ENCODE results near the gene MRTFA. TPM values are rescaled to one million over a fixed set of nuclear protein-coding genes. Genes with fewer than 3 reads are reported as not detected.
"Not testable (repeated sequence)": the region's sequence is repeated elsewhere in the genome, so short reads cannot be mapped to it uniquely, and the experiment has no call there.

Gene MRTFA
- polyA plus RNA-seq, 4 donors, result 19.6 to 32.0 (median 28.0) TPM

DNA sequence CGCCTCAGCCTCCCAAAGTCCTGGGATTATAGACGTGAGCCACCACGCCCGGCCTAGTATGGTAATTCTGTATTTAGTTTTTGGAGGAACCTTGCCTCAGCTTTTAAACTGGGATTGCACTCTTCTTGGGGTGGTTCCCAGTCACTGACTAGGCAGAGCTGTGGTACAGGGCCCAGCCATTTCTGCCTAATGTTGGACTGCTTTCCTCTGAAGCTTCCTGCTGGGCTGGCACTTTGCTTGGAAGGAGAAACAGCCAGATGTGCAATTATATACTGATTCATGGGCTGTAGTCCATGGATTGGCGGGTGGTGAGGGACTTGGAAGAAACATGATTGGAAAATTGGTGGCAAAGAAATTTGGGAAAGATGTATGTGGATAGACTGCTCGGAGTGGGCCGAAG is 25.2 kb upstream of the MRTFA start:
- DNase-seq (ENCODE audit: low read depth in 4 of 4, low spot score in 2 of 4), result no peak

GRCh38 chr22:40660730-40661129 is 24.2 kb upstream of the MRTFA start:
- no peak for DNase-seq (ENCODE audit: low read depth in 4 of 4, low spot score in 2 of 4)

GRCh38 chr22:40659166-40659565 is 22.6 kb upstream of the MRTFA start:
- DNase-seq (ENCODE audit: low read depth in 4 of 4, low spot score in 2 of 4), result no peak

- DNase-seq (ENCODE audit: low read depth in 4 of 4, low spot score in 2 of 4), result not testable (repeated sequence)
These were observed 20.1 kb upstream of the MRTFA start for GRCh38 chr22:40656651-40657050.

GRCh38 chr22:40655941-40656340 is 19.4 kb upstream of the MRTFA start:
- not testable (repeated sequence) for DNase-seq (ENCODE audit: low read depth in 4 of 4, low spot score in 2 of 4)

DNA sequence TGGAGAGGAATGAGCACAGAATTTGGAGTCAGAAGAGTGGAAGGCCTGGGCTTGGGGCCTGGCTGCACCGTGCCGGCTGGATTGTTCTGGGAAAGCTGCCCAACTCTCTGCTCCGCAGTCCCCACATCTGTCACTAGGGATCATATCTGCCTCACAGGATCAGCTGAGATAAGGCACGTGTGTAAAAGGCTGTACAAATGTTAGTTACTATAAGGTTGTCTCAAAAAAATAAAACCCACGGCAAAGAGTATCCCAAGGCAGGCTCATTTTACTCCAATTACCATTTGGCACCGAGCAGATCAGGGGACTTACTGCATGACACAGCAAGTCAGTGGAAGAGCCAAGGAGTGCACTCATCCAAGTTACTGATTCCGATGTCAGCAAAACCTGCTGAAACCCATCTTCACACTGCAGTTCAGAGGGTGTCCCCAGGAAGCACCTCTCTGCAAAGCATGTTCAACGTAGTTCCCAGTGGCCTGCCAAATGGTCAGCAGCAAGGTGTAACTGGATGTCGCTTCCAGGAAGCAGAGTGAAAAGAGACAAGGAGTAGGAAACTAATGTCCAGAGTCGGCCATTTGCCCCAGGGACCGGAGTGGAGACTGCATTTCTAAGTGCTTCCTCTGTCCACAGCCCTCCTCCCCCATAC is 18.1 kb upstream of the MRTFA start:
- DNase-seq (ENCODE audit: low read depth in 4 of 4, low spot score in 2 of 4), result no peak

DNA sequence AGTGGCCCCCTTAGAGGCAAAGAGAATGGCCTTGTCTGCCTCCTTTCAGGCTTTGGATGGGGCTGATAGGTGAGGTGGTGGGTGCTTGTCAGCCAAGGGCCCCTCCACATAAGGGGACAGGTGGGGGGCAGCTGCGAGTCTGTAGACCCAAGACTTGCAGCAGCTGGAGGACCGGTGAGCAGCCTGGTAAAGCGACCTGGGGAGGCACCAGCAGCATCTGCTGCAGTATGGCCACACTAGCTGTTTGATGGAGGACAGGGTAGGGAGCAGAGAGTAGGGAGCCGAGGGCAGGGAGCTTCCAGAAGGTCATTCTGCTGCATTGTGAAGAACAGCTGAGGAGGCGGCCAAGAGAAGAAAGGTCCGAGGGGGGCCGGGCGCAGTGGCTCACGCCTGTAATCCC is 16.8 kb upstream of the MRTFA start:
- DNase-seq (ENCODE audit: low read depth in 4 of 4, low spot score in 2 of 4), result no peak

GRCh38 chr22:40651563-40652501 is 15.3 kb upstream of the MRTFA start:
- DNase-seq (ENCODE audit: low read depth in 4 of 4, low spot score in 2 of 4), result peak in 2 of 4 donors; percentile 44 to 65

DNA sequence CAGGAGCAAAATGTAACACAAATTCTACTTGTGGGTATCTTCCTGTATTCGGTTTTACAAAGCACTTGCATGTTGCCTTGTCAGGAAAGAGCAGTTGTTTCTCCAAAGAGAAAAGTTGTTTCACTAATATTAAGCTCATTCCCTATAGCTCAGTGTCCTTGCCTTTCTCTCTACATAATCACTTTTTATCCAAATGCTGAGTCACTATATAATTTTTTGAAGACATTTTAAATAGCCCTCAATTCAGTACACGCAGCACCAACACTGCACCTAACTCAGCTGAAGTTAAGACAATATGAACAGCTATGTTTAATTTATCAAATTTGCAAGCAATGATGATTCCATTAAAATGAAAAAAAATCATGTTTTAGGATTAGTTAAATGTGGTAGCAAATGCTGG is 14.5 kb upstream of the MRTFA start:
- DNase-seq (ENCODE audit: low read depth in 4 of 4, low spot score in 2 of 4), result no peak

GRCh38 chr22:40648386-40648785 is 11.9 kb upstream of the MRTFA start:
- no peak for DNase-seq (ENCODE audit: low read depth in 4 of 4, low spot score in 2 of 4)

DNA sequence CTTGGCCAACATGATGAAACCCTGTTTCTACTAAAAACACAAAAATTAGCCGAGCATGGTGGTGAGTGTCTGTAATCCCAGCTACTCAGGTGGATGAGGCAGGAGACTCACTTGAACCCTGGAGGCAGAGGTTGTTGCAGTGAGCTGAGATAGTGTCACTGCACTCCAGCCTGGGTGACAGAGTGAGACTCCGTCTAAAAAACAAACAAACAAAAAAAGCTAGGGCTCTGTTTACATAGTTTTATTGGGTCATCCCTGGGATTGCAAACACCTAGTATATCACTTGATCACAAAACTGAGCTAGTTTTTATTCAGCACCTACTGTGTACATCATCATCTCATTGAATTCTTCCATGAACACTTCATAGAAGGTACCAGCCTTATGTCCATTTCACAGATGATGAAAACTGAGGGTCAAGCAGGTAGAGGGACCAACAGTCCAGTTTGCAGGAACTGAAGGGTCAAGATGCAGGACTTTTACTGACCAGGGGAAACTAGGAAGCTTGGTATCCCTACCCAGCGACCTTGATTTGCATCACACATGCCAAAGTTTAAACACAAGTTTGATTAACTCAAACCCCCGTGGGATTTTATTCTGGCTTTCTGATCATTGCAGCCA is 9.2 kb upstream of the MRTFA start:
- no peak for DNase-seq (ENCODE audit: low read depth in 4 of 4, low spot score in 2 of 4)

- no peak for DNase-seq (ENCODE audit: low read depth in 4 of 4, low spot score in 2 of 4)
These were observed 5.8 kb upstream of the MRTFA start for GRCh38 chr22:40642316-40642715.

GRCh38 chr22:40641269-40641668 is 4.8 kb upstream of the MRTFA start:
- DNase-seq (ENCODE audit: low read depth in 4 of 4, low spot score in 2 of 4), result no peak

DNA sequence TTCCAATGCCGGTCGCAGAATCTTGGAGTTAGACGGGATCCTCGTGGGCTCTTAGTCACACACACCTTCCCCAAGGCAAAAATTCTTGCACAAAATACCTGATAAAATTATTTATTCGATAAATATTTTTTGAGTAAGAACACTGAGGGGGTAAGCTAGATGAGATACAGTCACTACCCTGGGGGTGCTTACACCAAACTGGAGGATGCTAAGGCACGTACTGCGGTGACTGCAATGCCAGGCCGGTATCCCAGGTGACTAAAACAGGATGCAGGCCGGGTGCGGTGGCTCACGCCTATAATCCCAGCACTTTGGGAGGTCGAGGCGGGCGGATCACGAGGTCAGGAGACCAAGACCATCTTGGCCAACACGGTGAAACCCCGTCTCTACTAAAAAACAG is 1.7 kb upstream of the MRTFA start:
- DNase-seq (ENCODE audit: low read depth in 4 of 4, low spot score in 2 of 4), result no peak

DNA sequence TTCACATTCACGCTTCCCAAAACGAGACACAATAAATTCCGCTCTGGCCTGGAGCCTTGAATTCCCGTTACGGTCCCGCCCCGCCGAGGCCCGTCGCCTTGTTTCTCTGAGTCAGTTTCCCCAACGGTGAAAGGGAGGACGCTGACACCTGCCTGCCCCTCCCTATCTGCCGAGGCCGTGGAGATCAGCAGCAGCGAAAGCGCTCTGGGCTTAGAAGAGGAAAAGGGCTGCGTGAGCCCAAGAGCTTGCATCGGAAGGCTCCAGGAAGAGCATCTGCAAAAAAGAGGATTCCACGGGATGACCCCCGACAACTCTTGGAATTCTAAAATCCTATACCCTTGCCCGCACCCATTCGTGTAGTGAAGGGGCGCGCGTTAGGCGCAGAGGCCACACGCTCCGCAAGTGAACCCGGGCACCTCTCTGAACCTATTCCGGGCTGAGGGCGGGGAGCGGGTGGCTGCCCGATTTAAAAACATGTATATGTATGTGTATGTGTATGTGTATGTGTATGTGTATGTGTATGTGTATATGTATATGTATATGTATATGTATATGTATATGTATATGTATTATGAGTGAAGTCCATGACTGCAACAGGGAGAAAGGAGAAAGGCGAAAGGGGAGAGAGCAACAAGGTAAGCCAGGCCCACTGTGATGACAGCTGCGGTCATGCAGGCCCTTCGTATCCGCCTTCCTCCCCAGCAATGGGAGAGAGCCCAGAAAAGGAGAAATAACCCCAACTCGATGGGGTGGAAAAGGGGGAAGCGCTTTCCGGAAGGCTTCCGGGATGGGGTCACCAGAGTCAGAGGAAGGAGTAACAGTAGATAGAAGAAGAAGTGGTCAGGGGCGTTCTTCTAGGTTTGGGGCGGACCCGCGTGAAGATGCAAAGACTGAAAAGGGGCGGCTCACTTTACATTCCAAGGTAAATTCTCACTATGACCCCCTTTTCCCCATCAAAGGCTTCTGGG is 948 bp upstream of the MRTFA start:
- peak in 1 of 4 donors; percentile 85 for DNase-seq (ENCODE audit: low read depth in 4 of 4, low spot score in 2 of 4)

DNA sequence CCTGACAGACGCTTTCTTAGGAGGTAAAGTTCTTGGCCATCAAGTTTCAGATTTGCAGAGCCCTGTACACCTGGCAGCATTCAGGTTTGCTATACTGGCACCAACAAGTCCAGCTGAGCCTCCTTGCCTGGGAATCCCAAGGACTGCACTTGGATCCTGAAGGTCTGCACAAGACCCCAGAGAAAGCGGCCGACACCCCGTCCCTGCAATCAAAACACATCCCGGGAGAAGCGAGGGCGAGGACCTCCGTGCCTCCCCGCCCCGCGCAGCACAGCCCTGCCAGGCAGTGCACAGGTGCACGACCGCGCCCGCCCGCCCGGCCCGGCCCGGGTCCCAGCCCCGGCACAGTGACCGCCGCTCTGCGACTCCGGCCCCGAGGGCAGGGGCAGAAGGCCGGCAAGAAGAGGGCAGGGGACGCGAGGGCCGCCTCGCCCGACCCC is 559 bp downstream of the MRTFA start:
- no peak for DNase-seq (ENCODE audit: low read depth in 4 of 4, low spot score in 2 of 4)

GRCh38 chr22:40635043-40635939 is 1.2 kb downstream of the MRTFA start:
- DNase-seq (ENCODE audit: low read depth in 4 of 4, low spot score in 2 of 4), result no peak

DNA sequence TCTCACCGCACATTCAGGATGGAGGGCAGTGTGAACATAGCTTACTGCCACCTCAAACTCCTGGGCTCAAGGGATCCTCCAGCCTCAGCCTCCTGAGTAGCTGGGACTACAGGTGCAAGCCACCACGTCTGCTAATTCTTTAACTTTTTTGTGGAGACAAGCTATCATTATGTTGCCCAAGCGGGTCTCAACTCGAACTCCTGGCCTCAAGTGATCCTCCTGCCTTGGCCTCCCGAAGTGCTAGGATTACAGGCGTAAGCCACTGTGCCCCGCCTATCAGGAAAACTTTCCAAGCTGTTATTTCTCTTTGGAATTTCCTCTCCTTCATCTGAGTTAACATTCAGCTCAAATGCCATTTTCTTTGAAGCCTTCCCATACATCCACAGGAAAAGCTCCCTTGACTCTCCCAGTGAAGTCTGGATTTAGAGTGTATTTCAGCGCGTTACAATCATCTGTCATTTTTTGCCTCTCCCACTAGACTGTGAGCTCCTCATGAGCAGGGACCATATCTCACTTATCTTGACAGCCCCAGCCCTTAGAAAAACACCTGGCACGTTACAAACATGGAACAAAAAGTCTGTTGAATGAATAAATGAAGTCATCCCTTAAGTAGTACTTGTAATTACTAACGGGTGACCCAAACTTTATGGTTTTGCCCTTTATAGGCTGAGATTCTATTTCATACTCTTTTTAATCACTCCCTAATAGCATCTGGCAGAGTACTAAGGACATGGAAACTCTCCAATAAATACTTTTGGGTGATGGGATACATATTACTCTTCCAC is 2.2 kb downstream of the MRTFA start:
- DNase-seq (ENCODE audit: low read depth in 4 of 4, low spot score in 2 of 4), result no peak

Data from left renal cortex interstitium (tissue), 4 donors.